Suprapubic skin (tissue), 3 donors: ENCODE results near the gene IL36RN.

ENCODE experiments used
- CTCF ChIP-seq, 2 donors: fragments of 200-600 bp in 1 of 2; fragments of 450-650 bp in 1 of 2; sonication (generic) in 1 of 2; IDR thresholded peaks; one replicate each; pipeline ENCODE4 v1.5.1; 2016 to 2019; ENCODE audit warnings: antibody characterized with exemption in 2 of 2, mild to moderate bottlenecking in 1 of 2, moderate library complexity in 1 of 2
- POLR2A ChIP-seq, 2 donors: fragments of 450-650 bp; IDR thresholded peaks; one replicate each; pipeline ENCODE4 v1.6.1; 2017; ENCODE audit warnings: antibody characterized with exemption in 2 of 2, mild to moderate bottlenecking in 2 of 2, moderate library complexity in 2 of 2

- TF ChIP-seq CTCF (IDR thresholded peaks at IDR 0.05) (no peak), POLR2A (IDR thresholded peaks at IDR 0.05) (no peak)
Measured at GRCh38 chr2:113024764-113025163, 34.2 kb upstream of the IL36RN start.
